GM23338 (cell line): Measurements from ENCODE around the gene PCSK5. TPM values are rescaled to one million over a fixed set of nuclear protein-coding genes. Genes with fewer than 3 reads are reported as not detected.

Source experiments
- ATAC-seq: fragments of 200-7000 bp; cut with Tn5 transposase; 3 replicates; pipeline ENCODE4 v1.9.1; 2020
- DNase-seq: peaks from one replicate; pipeline ENCODE4 v3.0.0-alpha.2; 2015; ENCODE audit warnings: low spot score
- H2AFZ ChIP-seq: fragments of 200-600 bp; sonication (generic); 2 replicates; pipeline ENCODE4 v1.8.0; 2016; ENCODE audit warnings: antibody characterized with exemption, mild to moderate bottlenecking, moderate library complexity
- H3F3A ChIP-seq: fragments of 200-600 bp; sonication (generic); replicated peaks from 2 replicates; pipeline ENCODE4 v1.8.0; 2017; ENCODE audit warnings: antibody characterized with exemption, mixed run types, low read depth
- H3K27ac ChIP-seq: fragments of 200-600 bp; sonication (generic); 2 replicates; pipeline ENCODE4 v1.6.1; 2016; ENCODE audit warnings: low read depth
- H3K27me3 ChIP-seq: fragments of 200-600 bp; sonication (generic); 2 replicates; pipeline ENCODE4 v1.8.0; 2016; ENCODE audit warnings: mild to moderate bottlenecking, mixed run types, moderate library complexity; ENCODE audit not compliant: insufficient read depth
- H3K36me3 ChIP-seq: fragments of 200-600 bp; sonication (generic); 2 replicates; pipeline ENCODE4 v1.8.0; 2016; ENCODE audit warnings: mild to moderate bottlenecking; ENCODE audit not compliant: insufficient read depth
- H3K4me1 ChIP-seq: fragments of 200-600 bp; sonication (generic); 2 replicates; pipeline ENCODE4 v1.8.0; 2016; ENCODE audit warnings: mild to moderate bottlenecking, moderate library complexity; ENCODE audit not compliant: insufficient read depth
- H3K4me2 ChIP-seq: fragments of 200-600 bp; sonication (generic); 2 replicates; pipeline ENCODE4 v1.7.1; 2017; ENCODE audit warnings: mixed run types
- H3K4me3 ChIP-seq: fragments of 200-600 bp; sonication (generic); 2 replicates; pipeline ENCODE4 v1.6.1; 2016; ENCODE audit warnings: mixed run types
- H3K79me2 ChIP-seq: fragments of 200-600 bp; sonication (generic); replicated peaks from 2 replicates; pipeline ENCODE4 v1.8.0; 2017; ENCODE audit warnings: mild to moderate bottlenecking; ENCODE audit not compliant: insufficient read depth
- H3K9me2 ChIP-seq: fragments of 200-600 bp; sonication (generic); 2 replicates; pipeline ENCODE4 v1.8.0; 2017; ENCODE audit not compliant: insufficient read depth
- H4K20me1 ChIP-seq: fragments of 200-600 bp; sonication (generic); replicated peaks from 2 replicates; pipeline ENCODE4 v1.8.0; 2017; ENCODE audit warnings: mild to moderate bottlenecking; ENCODE audit not compliant: insufficient read depth
- H3K27ac Mint-ChIP-seq: 2 replicates; pipeline ENCODE4 v1.8.0; 2020; ENCODE audit warnings: inconsistent platforms, mild to moderate bottlenecking, moderate library complexity, mixed read lengths
- H3K27me3 Mint-ChIP-seq: 3 replicates; pipeline ENCODE4 v1.8.0; 2022; ENCODE audit warnings: low read depth, mild to moderate bottlenecking, moderate library complexity, mixed read lengths, inconsistent platforms; ENCODE audit not compliant: insufficient read depth, poor library complexity
- H3K36me3 Mint-ChIP-seq: 3 replicates; pipeline ENCODE4 v1.8.0; 2021; ENCODE audit warnings: low read depth, mild to moderate bottlenecking, inconsistent platforms, moderate library complexity, mixed read lengths
- H3K4me1 Mint-ChIP-seq: 3 replicates; pipeline ENCODE4 v1.8.0; 2020; ENCODE audit warnings: mild to moderate bottlenecking, inconsistent platforms, mixed read lengths
- H3K4me3 Mint-ChIP-seq: 3 replicates; pipeline ENCODE4 v1.8.0; 2021; ENCODE audit warnings: moderate library complexity, mild to moderate bottlenecking, inconsistent platforms, mixed read lengths
- H3K9me3 Mint-ChIP-seq: 3 replicates; pipeline ENCODE4 v1.8.0; 2020; ENCODE audit warnings: moderate library complexity, mild to moderate bottlenecking, inconsistent platforms, mixed read lengths
- CREB1 ChIP-seq: fragments of 250-450 bp; sonication (Bioruptor Pico); IDR thresholded peaks from 2 replicates; pipeline ENCODE4 v1.5.0; 2020; ENCODE audit warnings: low read depth, mild to moderate bottlenecking, moderate library complexity
- CTCF ChIP-seq, 2 experiments: fragments of 200-600 bp in 1 of 2; sonication (generic) in 1 of 2; conservative IDR thresholded peaks; 2 replicates each; pipeline versions ENCODE4 v1.5.1 to v1.6.1; 2016 to 2017; ENCODE audit warnings: antibody characterized with exemption in 2 of 2, low read depth in 2 of 2, mild to moderate bottlenecking in 2 of 2, moderate library complexity in 1 of 2
- ETS1 ChIP-seq: IDR thresholded peaks from 2 replicates; pipeline ENCODE4 v1.6.1; 2016; ENCODE audit warnings: antibody characterized with exemption
- EZH2 ChIP-seq: fragments of 200-600 bp; sonication (generic); IDR thresholded peaks from one replicate; pipeline ENCODE4 v1.8.0; 2017; ENCODE audit warnings: antibody characterized with exemption, mild to moderate bottlenecking, low read depth; ENCODE audit not compliant: unreplicated experiment
- EZH2phosphoT487 ChIP-seq: fragments of 200-600 bp; sonication (generic); IDR thresholded peaks from one replicate; pipeline ENCODE4 v1.8.1; 2018; ENCODE audit warnings: antibody characterized with exemption; ENCODE audit not compliant: unreplicated experiment
- JUNB ChIP-seq: IDR thresholded peaks from one replicate; pipeline ENCODE4 v1.6.1; 2016; ENCODE audit warnings: antibody characterized with exemption; ENCODE audit not compliant: unreplicated experiment
- NANOG ChIP-seq: IDR thresholded peaks from 2 replicates; pipeline ENCODE4 v1.6.1; 2016; ENCODE audit warnings: antibody characterized with exemption, borderline replicate concordance
- POLR2AphosphoS5 ChIP-seq: IDR thresholded peaks from 2 replicates; pipeline ENCODE4 v1.6.1; 2016; ENCODE audit warnings: antibody characterized with exemption, low read depth
- REST ChIP-seq: IDR thresholded peaks from one replicate; pipeline ENCODE4 v1.6.1; 2018; ENCODE audit warnings: antibody characterized with exemption; ENCODE audit not compliant: unreplicated experiment
- STAT1 ChIP-seq: IDR thresholded peaks from one replicate; pipeline ENCODE4 v1.6.1; 2016; ENCODE audit warnings: antibody characterized with exemption; ENCODE audit not compliant: unreplicated experiment
- ZNF114 ChIP-seq: fragments of 250-450 bp; sonication (Bioruptor Pico); IDR thresholded peaks from 2 replicates; pipeline ENCODE4 v1.5.0; 2020; ENCODE audit warnings: mild to moderate bottlenecking, moderate library complexity
- ZNF331 ChIP-seq: fragments of 250-450 bp; sonication (Bioruptor Pico); IDR thresholded peaks from 2 replicates; pipeline ENCODE4 v1.5.0; 2020; ENCODE audit warnings: low read depth, mild to moderate bottlenecking, moderate library complexity
- ZNF462 ChIP-seq: fragments of 250-450 bp; sonication (Bioruptor Pico); IDR thresholded peaks from 2 replicates; pipeline ENCODE4 v1.5.0; 2020; ENCODE audit warnings: mild to moderate bottlenecking, moderate library complexity
- polyA plus RNA-seq: library from polyadenylated mRNA; unstranded; fragments of >200 nt; fragmentation: Nextera tagmentation; extraction: Ambion mirVana; gene quantifications from 2 replicates; pipeline ENCODE4 v1.2.1, GENCODE V29; 2016
- total RNA-seq: library from RNA; depleted of rRNA; stranded (reverse); fragments of >200 nt; shearing (Covaris generic); gene quantifications from 2 replicates; pipeline ENCODE4 v1.2.3, GENCODE V29; 2014

Gene PCSK5
- total and polyA plus RNA-seq, 2 experiments from 2014 or later = 12.3 to 34.8 TPM

GRCh38 chr9:76090909-76091308 is 200.4 kb downstream of the PCSK5 start:
- H3K4me1 ChIP-seq = 0 out of 2 replicates have a peak, but pooled peaks cover 5% of the 10 kb centered on the region
- ATAC-seq (no peak), DNase-seq (peak; percentile 41)
- TF ChIP-seq NANOG (no peak), ZNF462 (CRISPR knock-in tag) (no peak), JUNB (no peak), EZH2 (no peak), CREB1 (no peak), EZH2phosphoT487 (no peak), POLR2AphosphoS5 (no peak), ZNF331 (CRISPR knock-in tag) (no peak), STAT1 (no peak), REST (no peak), ZNF114 (CRISPR knock-in tag) (no peak), CTCF (conservative IDR thresholded peaks at IDR 0.05; ENCODE audit: low read depth in 2 of 2) (no peak), ETS1 (no peak)
- Mint-ChIP-seq H3K4me3 (no peak overlapping the region), H3K4me1 (peaks cover 5% of the 10 kb centered on the region), H3K36me3 (peaks cover 15% of the 10 kb centered on the region), H3K27me3 (peaks cover 7% of the 10 kb centered on the region), H3K9me3 (peaks cover 7% of the 10 kb centered on the region; the same call in 1 of the 3 replicates), H3K27ac (no peak overlapping the region)
- no peaks in the 10 kb centered on the region for H3K9me2 ChIP-seq
- no peak overlapping the region for H2AFZ ChIP-seq
- no peaks in the 10 kb centered on the region for H3K27me3 ChIP-seq
- peaks cover 6% of the 10 kb centered on the region; the same call in 1 of the 2 replicates for H3K36me3 ChIP-seq
- no peak overlapping the region for H3K27ac ChIP-seq
- no peaks in the 10 kb centered on the region for H3F3A ChIP-seq
- no peaks in the 10 kb centered on the region for H4K20me1 ChIP-seq
- no peaks in the 10 kb centered on the region for H3K79me2 ChIP-seq
- no peak overlapping the region for H3K4me2 ChIP-seq
- H3K4me3 ChIP-seq = no peak overlapping the region
